HepG2 (cell line): ENCODE measurements around the gene U2AF1L4.
"Not testable (repeated sequence)": the region's sequence is repeated elsewhere in the genome, so short reads cannot be mapped to it uniquely, and the experiment has no call there.

Source experiments
- HMGXB3 ChIP-seq: sonication (generic); formaldehyde crosslinking; IDR thresholded peaks from 2 replicates; pipeline ENCODE4 v1.4.0; 2020; ENCODE audit warnings: missing genetic modification reagents, borderline replicate concordance
- NONO ChIP-seq, 2 experiments: fragments of 450-650 bp in 1 of 2; sonication (generic) in 1 of 2; formaldehyde crosslinking in 1 of 2; IDR thresholded peaks in 1 of 2; conservative IDR thresholded peaks in 1 of 2; 2 replicates each; pipeline versions ENCODE4 v1.6.1 to v1.8.0; 2017 to 2022; ENCODE audit warnings: mild to moderate bottlenecking in 1 of 2, missing genetic modification reagents in 1 of 2, moderate library complexity in 1 of 2
- RNF219 ChIP-seq: sonication (generic); formaldehyde crosslinking; IDR thresholded peaks from 2 replicates; pipeline ENCODE4 v1.5.0; 2020; ENCODE audit warnings: mild to moderate bottlenecking, missing genetic modification reagents
- SP1 ChIP-seq, 2 experiments: fragments of 450-650 bp in 1 of 2; sonication (generic) in 1 of 2; formaldehyde crosslinking in 1 of 2; IDR thresholded peaks; 2 replicates each; pipeline versions ENCODE4 v1.4.0 to v1.6.1; 2016 to 2020; ENCODE audit warnings: missing genetic modification reagents in 1 of 2
- TF ChIP-seq, protein P1 (sequence below): sonication (generic); formaldehyde crosslinking; IDR thresholded peaks from 2 replicates; pipeline ENCODE4 v1.4.0; 2020; ENCODE audit warnings: missing genetic modification reagents

- TF ChIP-seq RNF219; HMGXB3 (CRISPR knock-in tag); NONO (IDR thresholded peaks at IDR 0.05); NONO (CRISPR knock-in tag; conservative IDR thresholded peaks at IDR 0.05); SP1 (IDR thresholded peaks at IDR 0.05); SP1 (CRISPR knock-in tag; IDR thresholded peaks at IDR 0.05): not testable (repeated sequence)
- TF ChIP-seq, protein P1, sequence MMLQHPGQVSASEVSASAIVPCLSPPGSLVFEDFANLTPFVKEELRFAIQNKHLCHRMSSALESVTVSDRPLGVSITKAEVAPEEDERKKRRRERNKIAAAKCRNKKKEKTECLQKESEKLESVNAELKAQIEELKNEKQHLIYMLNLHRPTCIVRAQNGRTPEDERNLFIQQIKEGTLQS (CRISPR knock-in tag) = not testable (repeated sequence)
Measured at GRCh38 chr19:35724132-35724531, 21.1 kb downstream of the U2AF1L4 start.
